ENCODE measurements around the gene COL1A1.

DNA sequence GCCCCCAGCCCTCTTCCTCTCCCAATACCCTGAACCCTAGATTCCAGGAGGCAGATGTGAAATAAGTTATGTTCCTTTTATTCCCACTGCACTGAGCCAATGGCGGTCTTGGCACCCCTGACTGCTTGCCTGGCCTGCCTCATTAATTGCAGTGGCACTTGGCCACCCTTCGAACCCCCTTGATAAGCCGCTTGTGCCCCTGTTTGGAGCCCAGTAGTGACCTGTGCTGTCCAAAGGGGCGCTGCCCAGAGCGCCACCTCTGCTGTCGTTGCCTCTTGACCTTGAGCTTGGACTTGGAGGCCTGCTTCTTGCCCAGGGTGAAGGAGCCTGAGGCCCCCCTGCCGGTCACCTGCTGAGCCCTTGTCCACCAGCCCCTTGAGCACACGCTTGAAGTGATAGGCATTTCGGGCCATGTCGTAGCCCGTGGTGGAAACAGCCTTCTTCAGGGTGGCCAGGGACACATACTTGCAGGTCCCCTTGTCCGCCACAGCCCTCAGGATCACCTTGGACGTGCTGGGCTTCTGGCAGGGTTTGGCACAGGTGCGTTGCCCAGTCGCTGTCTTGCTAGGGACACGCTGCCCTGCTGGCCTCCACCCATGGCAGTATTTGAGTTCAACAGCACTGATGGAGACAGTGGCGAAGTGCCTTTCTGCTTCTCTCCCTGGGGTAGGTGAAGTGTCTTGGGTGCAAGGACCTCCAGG lies 29.9 kb downstream of the COL1A1 start:
- TF ChIP-seq ZFP30 (CRISPR knock-in tag; IDR thresholded peaks at IDR 0.05) (no peak), ZNF70 (CRISPR knock-in tag; IDR thresholded peaks at IDR 0.05) (no peak), ESRRG (CRISPR knock-in tag; IDR thresholded peaks at IDR 0.05) (no peak), ZFP3 (CRISPR knock-in tag; IDR thresholded peaks at IDR 0.05) (no peak), RARB (CRISPR knock-in tag; IDR thresholded peaks at IDR 0.05) (no peak), ARNTL (CRISPR knock-in tag; IDR thresholded peaks at IDR 0.05; ENCODE audit: borderline replicate concordance, low read depth) (no peak), CSDC2 (CRISPR knock-in tag; IDR thresholded peaks at IDR 0.05) (no peak), TCF4 (CRISPR knock-in tag; IDR thresholded peaks at IDR 0.05; ENCODE audit: borderline replicate concordance) (no peak)
- TF ChIP-seq, protein P1, sequence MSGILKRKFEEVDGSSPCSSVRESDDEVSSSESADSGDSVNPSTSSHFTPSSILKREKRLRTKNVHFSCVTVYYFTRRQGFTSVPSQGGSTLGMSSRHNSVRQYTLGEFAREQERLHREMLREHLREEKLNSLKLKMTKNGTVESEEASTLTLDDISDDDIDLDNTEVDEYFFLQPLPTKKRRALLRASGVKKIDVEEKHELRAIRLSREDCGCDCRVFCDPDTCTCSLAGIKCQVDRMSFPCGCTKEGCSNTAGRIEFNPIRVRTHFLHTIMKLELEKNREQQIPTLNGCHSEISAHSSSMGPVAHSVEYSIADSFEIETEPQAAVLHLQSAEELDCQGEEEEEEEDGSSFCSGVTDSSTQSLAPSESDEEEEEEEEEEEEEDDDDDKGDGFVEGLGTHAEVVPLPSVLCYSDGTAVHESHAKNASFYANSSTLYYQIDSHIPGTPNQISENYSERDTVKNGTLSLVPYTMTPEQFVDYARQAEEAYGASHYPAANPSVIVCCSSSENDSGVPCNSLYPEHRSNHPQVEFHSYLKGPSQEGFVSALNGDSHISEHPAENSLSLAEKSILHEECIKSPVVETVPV (CRISPR knock-in tag; IDR thresholded peaks at IDR 0.05) = no peak
- TF ChIP-seq, protein P2, sequence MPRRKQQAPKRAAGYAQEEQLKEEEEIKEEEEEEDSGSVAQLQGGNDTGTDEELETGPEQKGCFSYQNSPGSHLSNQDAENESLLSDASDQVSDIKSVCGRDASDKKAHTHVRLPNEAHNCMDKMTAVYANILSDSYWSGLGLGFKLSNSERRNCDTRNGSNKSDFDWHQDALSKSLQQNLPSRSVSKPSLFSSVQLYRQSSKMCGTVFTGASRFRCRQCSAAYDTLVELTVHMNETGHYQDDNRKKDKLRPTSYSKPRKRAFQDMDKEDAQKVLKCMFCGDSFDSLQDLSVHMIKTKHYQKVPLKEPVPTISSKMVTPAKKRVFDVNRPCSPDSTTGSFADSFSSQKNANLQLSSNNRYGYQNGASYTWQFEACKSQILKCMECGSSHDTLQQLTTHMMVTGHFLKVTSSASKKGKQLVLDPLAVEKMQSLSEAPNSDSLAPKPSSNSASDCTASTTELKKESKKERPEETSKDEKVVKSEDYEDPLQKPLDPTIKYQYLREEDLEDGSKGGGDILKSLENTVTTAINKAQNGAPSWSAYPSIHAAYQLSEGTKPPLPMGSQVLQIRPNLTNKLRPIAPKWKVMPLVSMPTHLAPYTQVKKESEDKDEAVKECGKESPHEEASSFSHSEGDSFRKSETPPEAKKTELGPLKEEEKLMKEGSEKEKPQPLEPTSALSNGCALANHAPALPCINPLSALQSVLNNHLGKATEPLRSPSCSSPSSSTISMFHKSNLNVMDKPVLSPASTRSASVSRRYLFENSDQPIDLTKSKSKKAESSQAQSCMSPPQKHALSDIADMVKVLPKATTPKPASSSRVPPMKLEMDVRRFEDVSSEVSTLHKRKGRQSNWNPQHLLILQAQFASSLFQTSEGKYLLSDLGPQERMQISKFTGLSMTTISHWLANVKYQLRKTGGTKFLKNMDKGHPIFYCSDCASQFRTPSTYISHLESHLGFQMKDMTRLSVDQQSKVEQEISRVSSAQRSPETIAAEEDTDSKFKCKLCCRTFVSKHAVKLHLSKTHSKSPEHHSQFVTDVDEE (CRISPR knock-in tag; IDR thresholded peaks at IDR 0.05) = no peak
- TF ChIP-seq, protein P3, sequence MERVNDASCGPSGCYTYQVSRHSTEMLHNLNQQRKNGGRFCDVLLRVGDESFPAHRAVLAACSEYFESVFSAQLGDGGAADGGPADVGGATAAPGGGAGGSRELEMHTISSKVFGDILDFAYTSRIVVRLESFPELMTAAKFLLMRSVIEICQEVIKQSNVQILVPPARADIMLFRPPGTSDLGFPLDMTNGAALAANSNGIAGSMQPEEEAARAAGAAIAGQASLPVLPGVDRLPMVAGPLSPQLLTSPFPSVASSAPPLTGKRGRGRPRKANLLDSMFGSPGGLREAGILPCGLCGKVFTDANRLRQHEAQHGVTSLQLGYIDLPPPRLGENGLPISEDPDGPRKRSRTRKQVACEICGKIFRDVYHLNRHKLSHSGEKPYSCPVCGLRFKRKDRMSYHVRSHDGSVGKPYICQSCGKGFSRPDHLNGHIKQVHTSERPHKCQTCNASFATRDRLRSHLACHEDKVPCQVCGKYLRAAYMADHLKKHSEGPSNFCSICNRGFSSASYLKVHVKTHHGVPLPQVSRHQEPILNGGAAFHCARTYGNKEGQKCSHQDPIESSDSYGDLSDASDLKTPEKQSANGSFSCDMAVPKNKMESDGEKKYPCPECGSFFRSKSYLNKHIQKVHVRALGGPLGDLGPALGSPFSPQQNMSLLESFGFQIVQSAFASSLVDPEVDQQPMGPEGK (CRISPR knock-in tag; IDR thresholded peaks at IDR 0.05; ENCODE audit: borderline replicate concordance) = no peak

All from SK-N-SH treated with all-trans-retinoic acid at 6 μM for 48 hours (cell line).